WI38 (cell line): Measurements from ENCODE around the gene IL1RN.

ENCODE experiments used
- H3K4me3 ChIP-seq: 2 replicates; pipeline ENCODE4 v1.5.1; 2011; ENCODE audit warnings: low read depth, mild to moderate bottlenecking, control low read depth, low read length
- TF ChIP-seq, protein P1 (sequence below): IDR thresholded peaks from 2 replicates; pipeline ENCODE4 v1.5.1; 2012; ENCODE audit warnings: low read depth, mild to moderate bottlenecking, control low read depth, low read length

The IL1RN gene

DNA sequence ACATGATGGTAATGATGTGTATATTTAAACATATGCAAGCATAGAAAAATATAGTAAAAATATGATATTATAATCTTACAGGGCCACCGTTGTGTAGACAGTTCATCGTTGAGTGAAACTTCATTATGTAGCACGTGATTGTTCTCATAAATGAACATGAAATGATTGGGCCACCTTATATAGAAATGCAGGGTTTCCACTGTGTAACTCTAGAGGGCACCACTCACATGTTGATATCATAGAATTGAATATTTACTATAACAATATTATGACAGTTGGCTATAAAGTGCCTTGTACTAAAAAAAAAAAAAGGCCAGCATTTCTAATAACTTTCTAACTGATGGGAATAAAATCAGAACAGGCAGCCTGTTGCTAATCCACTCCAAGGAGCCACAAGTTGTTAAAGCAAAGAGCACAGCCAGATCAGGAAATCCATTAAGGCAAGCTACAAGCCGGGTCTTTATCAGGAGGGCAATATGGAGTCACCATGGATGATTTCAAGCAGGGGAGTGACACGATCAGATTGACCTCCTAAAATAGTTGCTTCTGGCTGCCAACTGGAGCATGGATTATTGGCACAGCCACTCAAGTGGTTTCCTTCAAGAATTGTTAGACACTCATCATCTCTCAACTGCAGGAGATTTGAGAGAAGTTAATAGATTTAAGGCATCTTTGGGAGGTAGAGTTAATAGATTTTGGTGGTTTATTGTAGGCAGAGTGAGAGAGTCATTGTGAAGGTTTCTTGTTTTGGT is 43.0 kb upstream of the IL1RN start:
- no peak overlapping the region for H3K4me3 ChIP-seq
- TF ChIP-seq, protein P1, sequence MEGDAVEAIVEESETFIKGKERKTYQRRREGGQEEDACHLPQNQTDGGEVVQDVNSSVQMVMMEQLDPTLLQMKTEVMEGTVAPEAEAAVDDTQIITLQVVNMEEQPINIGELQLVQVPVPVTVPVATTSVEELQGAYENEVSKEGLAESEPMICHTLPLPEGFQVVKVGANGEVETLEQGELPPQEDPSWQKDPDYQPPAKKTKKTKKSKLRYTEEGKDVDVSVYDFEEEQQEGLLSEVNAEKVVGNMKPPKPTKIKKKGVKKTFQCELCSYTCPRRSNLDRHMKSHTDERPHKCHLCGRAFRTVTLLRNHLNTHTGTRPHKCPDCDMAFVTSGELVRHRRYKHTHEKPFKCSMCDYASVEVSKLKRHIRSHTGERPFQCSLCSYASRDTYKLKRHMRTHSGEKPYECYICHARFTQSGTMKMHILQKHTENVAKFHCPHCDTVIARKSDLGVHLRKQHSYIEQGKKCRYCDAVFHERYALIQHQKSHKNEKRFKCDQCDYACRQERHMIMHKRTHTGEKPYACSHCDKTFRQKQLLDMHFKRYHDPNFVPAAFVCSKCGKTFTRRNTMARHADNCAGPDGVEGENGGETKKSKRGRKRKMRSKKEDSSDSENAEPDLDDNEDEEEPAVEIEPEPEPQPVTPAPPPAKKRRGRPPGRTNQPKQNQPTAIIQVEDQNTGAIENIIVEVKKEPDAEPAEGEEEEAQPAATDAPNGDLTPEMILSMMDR: no peak

DNA sequence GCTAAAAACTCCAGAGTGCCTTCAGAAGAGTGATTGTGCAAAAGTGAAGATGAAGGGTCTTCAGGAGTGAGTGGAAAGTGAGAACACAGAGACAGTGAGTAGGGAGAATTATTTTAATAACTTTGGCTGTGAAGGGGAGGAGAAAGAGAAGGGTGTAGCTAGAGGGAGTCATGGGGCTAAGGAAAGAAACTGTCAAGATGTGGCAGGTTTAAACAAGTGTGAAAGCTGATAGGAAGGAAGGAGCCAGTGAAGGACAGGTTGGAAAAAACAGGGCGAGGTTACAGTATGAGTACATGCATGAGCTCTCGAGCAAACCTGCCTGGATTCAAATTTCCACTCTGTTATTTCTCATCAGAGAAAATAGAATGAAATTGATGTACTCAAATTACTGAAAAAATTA is 41.9 kb upstream of the IL1RN start:
- no peak overlapping the region for H3K4me3 ChIP-seq
- TF ChIP-seq, protein P1: no peak

DNA sequence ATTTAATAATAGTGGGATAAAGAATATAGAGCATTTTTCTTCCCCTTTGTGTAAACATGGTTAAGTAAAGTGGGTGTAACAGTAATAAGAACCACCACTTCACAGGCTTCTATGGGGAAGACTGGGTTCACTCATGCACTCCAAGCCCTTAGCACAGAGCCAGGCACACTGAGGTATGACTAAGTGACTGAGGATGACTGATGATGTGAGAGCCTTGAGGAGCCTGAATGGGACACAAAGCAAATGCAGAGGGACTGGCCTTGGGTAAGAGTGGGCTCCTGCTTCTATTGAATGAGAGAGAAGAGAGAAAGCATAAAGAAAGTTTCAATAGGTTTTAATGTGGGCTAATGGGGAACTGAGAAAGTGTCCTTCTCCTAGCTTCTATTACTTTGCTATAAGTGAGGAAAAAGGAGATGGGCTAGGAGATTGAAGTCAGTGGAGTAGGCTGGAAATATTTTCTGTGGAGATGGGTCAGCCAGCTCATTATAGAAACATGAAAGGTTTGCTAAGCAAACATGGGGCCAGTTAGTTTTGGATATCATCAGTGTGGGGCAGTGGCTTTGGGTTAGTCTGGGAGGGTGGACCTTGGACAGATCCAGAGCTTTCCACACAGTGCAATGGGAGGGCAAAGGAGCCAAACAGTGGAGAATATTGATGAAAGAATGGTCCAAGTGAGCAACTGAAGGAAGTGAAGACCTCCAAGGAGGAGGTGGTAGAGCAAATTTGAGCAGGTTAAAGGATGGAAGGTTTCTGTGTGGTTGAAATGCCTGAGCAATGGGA is 39.0 kb upstream of the IL1RN start:
- no peak overlapping the region for H3K4me3 ChIP-seq
- TF ChIP-seq, protein P1: no peak

DNA sequence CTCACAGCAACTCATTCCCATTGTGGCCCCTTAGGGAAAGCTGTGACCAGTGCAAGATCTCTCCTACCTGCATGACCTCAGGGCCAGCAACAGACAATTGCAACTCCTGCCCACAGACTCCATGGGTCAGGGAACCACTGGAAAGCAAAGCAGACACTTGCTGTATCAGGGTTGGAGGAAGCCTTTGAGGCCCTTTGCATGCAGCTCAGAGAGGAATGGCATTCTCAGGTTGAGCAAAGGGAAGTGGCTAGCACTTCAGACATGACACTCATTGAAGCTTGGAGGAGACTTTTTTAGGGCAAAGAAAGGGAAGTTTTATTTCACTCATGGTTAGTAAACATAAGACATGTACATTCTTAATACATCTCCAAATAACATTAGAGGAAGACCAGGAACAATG is 37.5 kb upstream of the IL1RN start:
- TF ChIP-seq, protein P1: no peak
- no peak overlapping the region for H3K4me3 ChIP-seq

DNA sequence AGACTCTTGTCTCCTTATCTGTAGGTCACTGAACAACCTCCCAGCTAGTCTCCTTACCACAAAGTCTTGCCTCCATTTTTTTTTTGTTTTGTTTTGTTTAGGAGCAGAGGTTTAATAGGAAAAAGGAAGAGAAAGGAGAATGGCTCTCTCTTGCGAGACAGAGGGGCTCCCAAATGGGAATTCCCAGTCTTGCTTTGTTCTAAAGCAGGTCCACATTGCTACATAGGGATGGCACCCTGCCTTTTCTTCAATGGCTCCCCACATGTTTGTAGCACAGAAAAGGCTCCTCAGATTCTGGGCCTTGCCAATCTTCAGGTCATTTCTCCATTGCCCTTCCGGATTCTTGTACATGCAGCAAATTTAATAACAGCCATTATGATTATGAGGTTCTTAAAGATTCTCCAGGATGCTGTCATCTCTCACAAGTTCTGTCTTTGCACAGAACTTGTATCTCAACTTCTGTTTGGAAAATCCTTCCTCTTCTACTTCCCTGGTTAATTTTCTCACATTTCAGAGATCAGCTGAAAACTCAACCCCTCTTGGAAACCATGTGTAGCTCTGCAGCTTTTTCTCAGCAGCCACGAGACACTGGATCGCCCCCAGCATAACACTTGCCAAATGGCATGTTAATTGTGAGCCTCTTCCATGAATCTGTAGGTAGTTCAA is 36.0 kb upstream of the IL1RN start:
- no peak overlapping the region for H3K4me3 ChIP-seq
- TF ChIP-seq, protein P1: no peak

DNA sequence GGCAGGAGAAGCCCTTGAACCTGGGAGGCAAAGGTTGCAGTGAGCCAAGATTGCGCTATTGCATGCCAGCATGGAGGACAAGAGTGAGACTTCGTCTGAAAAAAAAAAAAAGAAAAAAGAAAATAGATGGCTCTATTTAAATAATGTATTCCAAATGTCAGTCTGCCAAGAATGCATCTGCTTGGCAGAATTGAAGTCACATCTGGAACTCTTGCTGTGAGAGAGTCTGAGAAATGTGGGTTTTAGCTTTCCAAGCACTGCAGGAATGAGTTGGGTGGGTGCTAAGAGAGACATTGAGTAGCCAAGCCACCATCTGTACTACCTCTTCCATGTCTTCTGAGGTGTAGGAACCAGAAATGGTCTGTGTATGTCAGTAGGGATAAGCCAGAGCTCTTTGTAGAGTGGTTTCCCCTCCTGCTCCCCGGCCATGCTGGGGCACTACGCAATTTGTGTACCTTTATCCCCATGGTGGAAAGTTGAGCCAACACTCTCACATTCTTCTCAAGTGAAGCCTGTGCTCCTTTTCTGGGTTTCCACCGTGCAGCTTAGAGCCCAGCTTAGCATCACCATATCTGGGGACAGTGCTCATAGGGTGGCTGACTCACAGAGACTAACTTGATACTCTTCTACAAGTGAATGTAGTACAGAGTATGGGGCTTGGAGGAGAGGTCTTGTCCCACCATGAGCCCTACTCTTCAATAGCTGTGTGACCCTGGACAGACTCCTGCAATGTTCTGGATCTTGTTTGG is 34.4 kb upstream of the IL1RN start:
- no peak overlapping the region for H3K4me3 ChIP-seq
- TF ChIP-seq, protein P1: no peak
